Heart right ventricle (tissue), 16 donors: Measurements from ENCODE around the gene MYO15B. TPM values are rescaled to one million over a fixed set of nuclear protein-coding genes. Genes with fewer than 3 reads are reported as not detected.

ENCODE experiments used
- ATAC-seq, 8 donors: fragments of 200-7000 bp; cut with Tn5 transposase; one replicate each; pipeline ENCODE4 v1.9.1; 2020; ENCODE audit warnings: mild to moderate bottlenecking in 8 of 8, moderate library complexity in 8 of 8, moderate number of reproducible peaks in 1 of 8
- DNase-seq, 2 donors: peaks; one replicate each; pipeline ENCODE4 v3.0.0-alpha.2; 2020
- H3K27ac ChIP-seq, 10 donors: fragments of 200-600 bp; sonication (generic) in 2 of 10; one replicate each; pipeline versions ENCODE4 v1.5.0 to v1.8.0; 2020 to 2022; ENCODE audit warnings: mild to moderate bottlenecking in 3 of 10
- H3K27me3 ChIP-seq, 7 donors: fragments of 200-600 bp; one replicate each; pipeline ENCODE4 v1.8.0; 2021 to 2022; ENCODE audit warnings: mild to moderate bottlenecking in 2 of 7
- H3K36me3 ChIP-seq, 9 donors: fragments of 200-600 bp; sonication (generic) in 1 of 9; one replicate each; pipeline versions ENCODE4 v1.5.0 to v1.8.0; 2020 to 2022; ENCODE audit warnings: mild to moderate bottlenecking in 2 of 9
- H3K4me1 ChIP-seq, 9 donors: fragments of 200-600 bp; sonication (generic) in 1 of 9; one replicate each; pipeline versions ENCODE4 v1.5.0 to v1.8.0; 2020 to 2022; ENCODE audit warnings: mild to moderate bottlenecking in 4 of 9
- H3K4me3 ChIP-seq, 10 donors: fragments of 200-600 bp; sonication (generic) in 2 of 10; one replicate each; pipeline versions ENCODE4 v1.5.0 to v1.8.0; 2020 to 2022; ENCODE audit warnings: mild to moderate bottlenecking in 7 of 10, moderate library complexity in 2 of 10
- H3K9me3 ChIP-seq, 11 donors: fragments of 200-600 bp in 10 of 11; sonication (generic) in 2 of 11; one replicate each; pipeline versions ENCODE4 v1.5.0 to v1.8.0; 2013 to 2022; ENCODE audit warnings: mild to moderate bottlenecking in 2 of 11, control low read depth in 1 of 11, moderate library complexity in 1 of 11
- WGBS, 2 donors: extraction: QIAGEN DNeasy Blood & Tissue Kit; methylation state at CpG; one replicate each; pipeline ENCODE4 v1.1.7; 2013; ENCODE audit warnings: inconsistent platforms in 1 of 2; 5-methylcytosine and 5-hydroxymethylcytosine counted together
- intact Hi-C, 10 donors: fragments of 100-400 bp; cut with DNase I; formaldehyde crosslinking; loops; one replicate each; pipeline versions ENCODE4 v1.11.1 to v1.14.2; 2022
- polyA plus RNA-seq, 2 donors: library from polyadenylated mRNA; stranded (reverse); fragments of 200-250 nt; gene quantifications; one replicate each; pipeline ENCODE4 v1.2.3, GENCODE V29; 2013
- total RNA-seq, 10 donors: library from RNA; stranded (reverse); fragmentation: NEBNext Ultra II Directional in 3 of 10; extraction: Animal tissue kit (Norgen Biotek cat#: 25700) in 3 of 10; gene quantifications; one replicate each; pipeline versions ENCODE4 v1.2.1 to v1.2.4, GENCODE V29; 2021 to 2023
- TF ChIP-seq, protein P1 (sequence below), 9 donors: fragments of 200-600 bp; sonication (generic) in 2 of 9; IDR thresholded peaks; one replicate each; pipeline versions ENCODE4 v1.5.0 to v1.8.0; 2021 to 2022; ENCODE audit warnings: antibody characterized with exemption in 9 of 9, mild to moderate bottlenecking in 5 of 9, moderate library complexity in 1 of 9
- donor health status: Arrhythmogenic right ventricular cardiomyopathy.
- donor health status: ischemic (EF 13 %, LVEDD 7.1; RV severe dilation, severe dysfunction).
- donor health status: healthy with polysubstance abuse.
- donor health status: DM: no; HTN: yes; CAD: no.
- donor health status: DM: no; HTN: no; CAD: no.
- donor health status: ischemic (EF 25% LVEDD 6.9; RV normal size, moderate dysfunction).
- donor health status: ischemic (EF 25% LVEDD 5.7; RV mildly dilated, moderate dysfunction).
- donor health status: healthy.
- donor health status: DM: yes; HTN: yes; CAD: no.
- donor health status: Ischemic cardiomyopathy.
- donor health status: ischemic (EF 35%, LVEDD 5.7; RV mildly dilated, moderate dysfunction).
- donor health status: nonischemic (EF 11% LVEDD 7.7; RV severe dilation, severe dysfunction).
- donor health status: DM: yes; HTN: yes; CAD: no.
- donor health status: PGD.
- donor health status: ischemic (EF 29% LVEDD 5.4; RV normal size, mild dysfunction).
- donor health status: nonischemic (EF 23%, LVEDD 6.1; RV moderate dilation, normal function).

The MYO15B gene
- total and polyA plus RNA-seq, 12 donors: 27.9 to 205 (median 45.8) TPM

DNA sequence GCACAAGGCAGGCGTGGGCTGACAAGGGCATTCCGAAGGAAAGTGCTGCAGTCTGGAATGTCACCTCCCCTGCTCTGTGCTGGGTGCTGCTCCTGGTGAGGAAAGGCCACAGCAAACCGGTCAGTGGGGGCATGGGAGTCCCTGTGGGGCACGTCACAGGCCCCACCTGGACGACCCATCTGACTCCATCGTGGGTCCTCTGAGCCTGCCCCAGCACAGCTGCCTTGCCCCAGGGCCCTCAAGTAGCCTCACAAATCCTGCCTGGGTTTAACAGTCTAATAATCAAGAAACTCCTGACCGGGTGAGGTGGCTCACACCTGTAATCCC, 2.8 kb upstream of the MYO15B start:
- H3K9me3 ChIP-seq: no peaks in the 10 kb centered on the region
- H3K27ac ChIP-seq: no peak overlapping the region
- H3K4me3 ChIP-seq: no peak overlapping the region
- H3K36me3 ChIP-seq: no peaks in the 10 kb centered on the region
- intact Hi-C loops: loop anchor here in 7 of 10 donors (5.0 to 10.0 kb wide), 5 partner anchors 48 to 160 kb away; partner anchors contain the start of genes CASKIN2 (in 5 of the 7), TSEN54 (in 5 of the 7) and LLGL2 (in 1 of the 7)
- H3K27me3 ChIP-seq: peaks cover 0 to 8% (median 0%) of the 10 kb centered on the region in 7 donors
- TF ChIP-seq, protein P1, sequence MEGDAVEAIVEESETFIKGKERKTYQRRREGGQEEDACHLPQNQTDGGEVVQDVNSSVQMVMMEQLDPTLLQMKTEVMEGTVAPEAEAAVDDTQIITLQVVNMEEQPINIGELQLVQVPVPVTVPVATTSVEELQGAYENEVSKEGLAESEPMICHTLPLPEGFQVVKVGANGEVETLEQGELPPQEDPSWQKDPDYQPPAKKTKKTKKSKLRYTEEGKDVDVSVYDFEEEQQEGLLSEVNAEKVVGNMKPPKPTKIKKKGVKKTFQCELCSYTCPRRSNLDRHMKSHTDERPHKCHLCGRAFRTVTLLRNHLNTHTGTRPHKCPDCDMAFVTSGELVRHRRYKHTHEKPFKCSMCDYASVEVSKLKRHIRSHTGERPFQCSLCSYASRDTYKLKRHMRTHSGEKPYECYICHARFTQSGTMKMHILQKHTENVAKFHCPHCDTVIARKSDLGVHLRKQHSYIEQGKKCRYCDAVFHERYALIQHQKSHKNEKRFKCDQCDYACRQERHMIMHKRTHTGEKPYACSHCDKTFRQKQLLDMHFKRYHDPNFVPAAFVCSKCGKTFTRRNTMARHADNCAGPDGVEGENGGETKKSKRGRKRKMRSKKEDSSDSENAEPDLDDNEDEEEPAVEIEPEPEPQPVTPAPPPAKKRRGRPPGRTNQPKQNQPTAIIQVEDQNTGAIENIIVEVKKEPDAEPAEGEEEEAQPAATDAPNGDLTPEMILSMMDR (IDR thresholded peaks at IDR 0.05): no peak
- 85 to 92% methylated on average over 7 of the region's 7 CpGs for WGBS, 2 donors
- DNase-seq: no peak
- no peak for ATAC-seq
- H3K4me1 ChIP-seq: peaks cover 7 to 26% (median 17%) of the 10 kb centered on the region in 9 donors

DNA sequence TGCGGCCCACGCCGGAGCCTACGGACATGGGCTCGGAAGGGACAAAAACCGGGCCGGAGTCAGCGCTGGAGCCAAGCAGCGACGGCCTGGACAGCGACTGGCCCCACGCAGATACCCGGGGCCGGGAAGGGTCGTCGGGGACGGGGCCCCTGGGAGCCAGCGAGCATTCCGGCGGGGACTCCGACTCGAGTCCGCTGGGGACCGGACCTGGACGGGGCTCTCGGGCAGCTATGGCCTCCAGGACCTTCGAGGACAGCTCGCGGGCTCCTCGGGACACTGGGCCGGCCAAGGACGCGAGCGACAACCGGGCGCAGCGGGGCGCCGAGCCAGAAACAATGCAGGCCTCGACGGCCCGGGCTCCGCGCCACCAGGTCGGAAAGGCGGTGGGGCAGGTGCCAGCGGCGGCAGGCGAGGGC, 1.0 kb downstream of the MYO15B start:
- intact Hi-C loops: loop anchor here in 8 of 10 donors (2.0 to 10.0 kb wide), 4 partner anchors 64 to 164 kb away; partner anchors contain the start of genes CASKIN2 (in 5 of the 8), TSEN54 (in 5 of the 8) and LLGL2 (in 1 of the 8)
- H3K4me3 ChIP-seq: peak overlapping the region; percentile 43 to 89 (median 74)
- TF ChIP-seq, protein P1 (IDR thresholded peaks at IDR 0.05): no peak
- DNase-seq (peak; percentile 33 to 67), ATAC-seq (peak in 7 of 8 donors; percentile 0 to 21 (median 7))
- 4% methylated on average over 49 of the region's 49 CpGs for WGBS, 2 donors
- no peaks in the 10 kb centered on the region for H3K9me3 ChIP-seq
- peak overlapping the region; percentile 92 to 99 (median 96) for H3K27ac ChIP-seq
- H3K4me1 ChIP-seq: peaks cover 9 to 31% (median 21%) of the 10 kb centered on the region in 9 donors
- peaks cover 0 to 8% (median 0%) of the 10 kb centered on the region in 7 donors for H3K27me3 ChIP-seq
- H3K36me3 ChIP-seq: peaks cover 0 to 18% (median 0%) of the 10 kb centered on the region in 9 donors

DNA sequence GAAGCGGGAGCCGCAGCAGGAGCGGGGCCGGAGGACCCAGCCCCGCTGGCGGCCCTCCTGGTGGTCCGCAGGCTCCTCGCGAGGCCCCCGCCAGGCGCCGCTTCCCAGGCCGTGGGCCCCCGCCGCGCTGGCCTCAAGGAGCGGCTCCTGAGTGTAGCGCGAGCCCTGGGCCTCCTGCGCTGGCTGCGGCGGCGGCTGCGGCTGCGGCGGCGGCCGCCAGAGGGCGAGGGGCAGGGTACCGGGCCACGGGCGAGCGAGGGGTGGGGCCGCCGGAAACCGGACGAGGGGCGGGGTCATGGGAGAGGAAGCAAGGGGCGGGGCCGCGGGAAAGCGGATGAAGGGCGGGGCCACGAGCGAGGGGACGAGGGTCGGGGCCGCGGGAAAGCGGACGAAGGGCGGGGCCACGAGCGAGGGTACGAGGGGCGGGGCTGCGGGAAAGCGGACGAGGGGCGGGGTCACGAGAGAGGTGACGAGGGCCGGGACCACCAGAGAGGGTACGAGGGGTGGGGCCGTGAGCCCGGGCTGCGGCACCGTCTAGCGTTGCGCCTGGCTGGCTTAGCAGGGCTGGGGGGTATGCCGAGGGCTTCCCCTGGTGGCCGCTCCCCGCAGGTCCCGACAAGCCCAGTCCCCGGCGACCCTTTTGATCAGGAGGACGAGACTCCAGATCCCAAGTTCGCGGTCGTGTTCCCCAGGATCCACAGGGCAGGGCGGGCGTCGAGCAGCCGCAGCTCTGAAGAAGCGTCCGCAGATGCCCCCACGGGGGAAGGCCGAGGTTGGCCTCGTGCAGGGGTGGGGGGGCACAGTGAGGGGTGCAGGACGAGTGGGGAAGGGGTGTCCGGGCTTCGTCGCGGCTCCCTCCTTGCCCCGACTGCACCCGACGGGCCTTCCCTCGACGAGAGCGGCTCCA, 1.7 kb downstream of the MYO15B start:
- Histone ChIP-seq H3K27me3 (peaks cover 0 to 8% (median 0%) of the 10 kb centered on the region in 7 donors), H3K4me3 (peak overlapping the region; percentile 56 to 89 (median 74)), H3K4me1 (peaks cover 9 to 31% (median 21%) of the 10 kb centered on the region in 9 donors), H3K9me3 (no peaks in the 10 kb centered on the region), H3K27ac (peak overlapping the region; percentile 92 to 99 (median 96)), H3K36me3 (peaks cover 0 to 18% (median 0%) of the 10 kb centered on the region in 9 donors)
- DNase-seq (peak; percentile 97 to 99), ATAC-seq (peak; percentile 88 to 94 (median 92))
- WGBS, 2 donors: 7 to 8% methylated on average over 67 to 98 of the region's 100 CpGs
- TF ChIP-seq, protein P1 (IDR thresholded peaks at IDR 0.05): peak; percentile 50 to 83 (median 68)
- intact Hi-C loops: loop anchor here in 8 of 10 donors (2.0 to 10.0 kb wide), 4 partner anchors 64 to 164 kb away; partner anchors contain the start of genes CASKIN2 (in 5 of the 8), TSEN54 (in 5 of the 8) and LLGL2 (in 1 of the 8)

DNA sequence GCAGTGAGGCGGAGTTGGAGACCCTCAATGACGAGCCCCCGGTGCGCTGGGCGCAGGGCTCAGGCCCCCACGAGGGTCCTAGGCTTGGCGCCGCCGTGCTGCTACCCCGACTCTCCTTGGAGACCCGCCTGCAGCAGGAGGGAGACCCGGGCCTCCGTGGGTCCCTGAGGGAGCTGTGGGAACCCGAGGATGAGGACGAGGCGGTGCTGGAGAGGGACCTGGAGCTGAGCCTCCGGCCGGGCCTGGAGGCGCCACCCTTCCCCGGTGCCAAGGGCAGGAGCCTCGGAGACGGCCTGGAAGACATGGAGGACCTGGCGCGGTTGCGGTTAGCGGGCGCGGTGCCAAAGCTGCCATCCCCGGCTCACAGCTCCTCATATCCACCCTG, 2.3 kb downstream of the MYO15B start:
- intact Hi-C loops: loop anchor here in 8 of 10 donors (2.0 to 10.0 kb wide), 4 partner anchors 65 to 165 kb away; partner anchors contain the start of genes CASKIN2 (in 5 of the 8), TSEN54 (in 5 of the 8) and LLGL2 (in 1 of the 8)
- peak overlapping the region; percentile 77 to 99 (median 96) for H3K27ac ChIP-seq
- WGBS, 2 donors: 53 to 64% methylated on average over 29 of the region's 29 CpGs
- peak overlapping the region; percentile 56 to 89 (median 74) for H3K4me3 ChIP-seq
- peak in 1 of 2 donors; percentile 45 for DNase-seq
- peaks cover 0 to 8% (median 0%) of the 10 kb centered on the region in 7 donors for H3K27me3 ChIP-seq
- no peaks in the 10 kb centered on the region for H3K9me3 ChIP-seq
- peaks cover 0 to 22% (median 0%) of the 10 kb centered on the region in 9 donors for H3K36me3 ChIP-seq
- H3K4me1 ChIP-seq: peaks cover 9 to 31% (median 21%) of the 10 kb centered on the region in 9 donors
- peak in 3 of 8 donors; percentile 1 to 7 (median 1) for ATAC-seq
- TF ChIP-seq, protein P1 (IDR thresholded peaks at IDR 0.05): no peak
